HG03045 (cell line): ENCODE data around the gene NRCAM.

Experiments
- ATAC-seq: cut with Tn5 transposase; IDR thresholded peaks from one replicate; pipeline ENCODE4 v1.9.1; 2021; ENCODE audit warnings: mild to moderate bottlenecking, moderate library complexity; ENCODE audit not compliant: unreplicated experiment

The NRCAM gene

GRCh38 chr7:108253275-108254044, 202.8 kb downstream of the NRCAM start:
- ATAC-seq: no peak

- ATAC-seq: no peak
These were observed 204.1 kb downstream of the NRCAM start for GRCh38 chr7:108252177-108252576.

- no peak for ATAC-seq
These were observed 204.5 kb downstream of the NRCAM start for GRCh38 chr7:108251700-108252099.

GRCh38 chr7:108249453-108249852, 206.8 kb downstream of the NRCAM start:
- ATAC-seq: no peak

DNA sequence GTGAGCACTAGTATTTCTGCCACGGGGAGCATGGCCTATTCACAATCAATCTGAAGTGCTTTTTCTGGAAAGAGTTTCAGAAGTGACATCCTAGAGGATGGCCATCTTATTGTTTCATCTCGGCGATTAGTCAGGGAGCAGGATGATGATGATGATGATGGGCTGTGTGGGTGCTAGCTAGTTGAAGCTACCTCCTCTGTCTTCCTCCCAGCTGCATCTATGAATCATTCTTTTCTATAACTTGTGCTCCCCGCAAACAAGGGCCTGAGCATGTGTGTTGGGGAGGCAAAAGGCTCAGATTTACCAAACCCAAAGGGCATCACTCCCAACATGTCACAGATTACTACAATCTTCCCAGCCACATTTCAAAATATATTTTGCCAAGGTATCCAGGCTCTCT, 207.4 kb downstream of the NRCAM start:
- ATAC-seq: no peak

DNA sequence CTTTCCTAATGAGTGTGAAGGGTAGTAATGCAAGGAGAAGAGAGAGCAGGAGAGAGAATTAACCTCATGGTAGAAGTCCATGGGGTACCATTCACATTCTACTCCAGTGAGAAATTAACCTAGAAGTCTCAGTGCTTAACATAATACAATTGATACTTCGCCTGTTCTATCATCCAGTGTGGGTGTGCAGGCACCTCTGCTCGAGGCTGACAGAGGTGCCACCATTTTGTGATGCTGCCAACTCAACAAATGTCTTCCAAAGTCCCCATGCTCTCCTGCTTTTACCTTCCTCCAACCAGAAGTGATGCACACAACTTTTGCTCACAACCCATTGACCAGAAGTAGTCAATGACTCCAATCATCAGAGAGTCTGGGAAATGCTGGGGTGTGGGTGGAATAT, 207.8 kb downstream of the NRCAM start:
- ATAC-seq: no peak

DNA sequence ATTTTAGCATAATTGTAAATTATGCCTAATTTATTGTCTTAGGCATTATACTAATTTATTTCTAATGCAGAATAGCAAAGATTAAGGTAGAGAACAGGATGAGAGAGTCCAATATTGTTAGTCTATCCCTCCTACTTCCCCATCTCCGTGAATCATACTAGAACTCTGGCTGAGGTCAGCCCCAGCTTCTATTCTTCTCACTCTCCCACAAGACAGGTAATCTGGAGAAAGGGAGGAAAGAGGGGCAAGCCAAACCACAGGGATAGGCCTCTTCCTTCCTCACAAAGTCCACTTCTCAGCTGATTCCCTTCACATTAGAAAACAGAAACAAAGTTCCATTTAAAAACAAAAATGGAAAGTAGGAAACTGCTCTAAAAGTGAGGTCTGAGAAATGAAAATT, 208.6 kb downstream of the NRCAM start:
- ATAC-seq: no peak

DNA sequence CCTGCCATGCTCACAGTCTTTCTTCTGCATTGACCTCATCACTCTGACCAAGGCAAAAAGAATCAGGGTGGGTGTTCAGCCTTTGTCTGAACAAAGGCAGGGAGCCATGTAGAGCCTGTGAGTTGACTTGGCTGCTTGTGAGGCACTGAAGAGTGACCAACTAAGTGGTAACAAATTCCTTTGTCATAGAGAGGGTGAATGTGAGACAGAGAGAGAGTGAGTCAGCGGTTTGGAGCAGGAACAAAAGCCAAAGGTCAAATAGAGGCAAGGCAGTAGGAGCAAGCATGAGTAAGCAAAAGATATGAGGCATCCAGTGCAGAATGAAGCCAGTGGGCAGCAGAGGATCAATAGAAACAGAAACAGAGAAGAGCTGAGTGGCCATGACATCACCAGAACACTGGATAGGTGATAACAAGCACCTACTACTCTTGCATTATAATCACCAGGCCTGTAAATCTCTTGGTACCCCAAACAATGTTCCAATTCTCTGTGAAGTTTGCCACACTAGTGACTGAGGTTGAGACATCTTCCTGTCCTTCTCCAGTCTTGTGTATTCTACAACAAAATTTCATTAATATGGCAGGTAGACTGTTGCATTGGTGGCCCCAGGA, 209.9 kb downstream of the NRCAM start:
- ATAC-seq: no peak

- no peak for ATAC-seq
These were observed 210.6 kb downstream of the NRCAM start for GRCh38 chr7:108245523-108246226.

DNA sequence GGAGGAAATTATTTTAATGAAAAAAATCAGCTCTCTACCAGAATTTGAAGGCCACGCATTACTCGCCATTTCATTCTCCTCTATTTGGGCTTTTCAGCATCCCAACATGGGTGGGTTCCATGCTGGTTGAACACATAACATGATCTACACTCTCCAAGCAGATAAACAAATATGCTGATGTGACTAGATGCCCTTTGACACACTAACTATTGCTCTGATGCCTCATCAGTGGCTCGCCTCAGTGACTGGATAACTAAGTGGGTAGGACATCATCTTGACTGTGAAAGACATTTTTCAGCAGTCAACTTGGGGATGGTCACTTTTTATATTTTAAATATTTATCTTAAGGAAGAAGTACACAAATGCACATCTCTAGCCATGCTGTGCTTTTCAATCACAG, 212.1 kb downstream of the NRCAM start:
- ATAC-seq: no peak

DNA sequence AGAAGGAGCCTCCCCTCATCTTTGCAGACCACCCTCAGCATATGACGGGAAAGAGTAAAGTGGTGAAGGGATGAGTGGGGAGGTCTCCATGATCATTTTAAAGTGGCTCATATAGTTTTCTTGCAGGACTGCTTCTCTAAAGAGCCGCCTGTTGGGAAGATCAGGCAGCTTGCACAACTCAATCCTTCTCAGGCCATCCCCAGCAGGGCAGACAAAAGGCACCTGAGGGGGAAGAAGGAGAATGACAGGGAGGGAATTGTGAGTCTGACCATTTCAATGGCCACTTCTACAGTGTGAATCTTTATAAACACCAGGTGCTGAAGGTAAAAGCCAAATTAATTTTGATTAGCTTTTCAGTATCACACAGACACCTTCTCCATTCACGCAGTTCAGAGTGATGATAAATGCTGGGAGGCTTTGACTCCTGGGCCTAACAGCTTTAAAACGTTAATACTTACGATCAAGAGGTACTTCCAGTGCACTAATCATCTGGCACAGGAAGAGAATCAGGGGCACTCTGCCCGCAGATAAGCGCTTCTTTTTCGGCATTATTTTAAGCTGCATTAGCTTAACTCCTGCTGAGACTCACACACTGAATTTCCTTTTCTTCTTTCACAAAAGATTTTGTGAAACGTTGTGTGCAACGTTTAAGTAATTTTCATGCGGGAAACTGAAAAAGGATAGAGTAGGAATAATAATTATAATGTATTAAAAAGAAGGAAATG, 216.6 kb downstream of the NRCAM start:
- ATAC-seq: no peak

- no peak for ATAC-seq
These were observed 219.4 kb downstream of the NRCAM start for GRCh38 chr7:108236681-108237415.

GRCh38 chr7:108235451-108236061, 220.7 kb downstream of the NRCAM start:
- ATAC-seq: no peak

- ATAC-seq: no peak
These were observed 221.2 kb downstream of the NRCAM start for GRCh38 chr7:108234971-108235450.

DNA sequence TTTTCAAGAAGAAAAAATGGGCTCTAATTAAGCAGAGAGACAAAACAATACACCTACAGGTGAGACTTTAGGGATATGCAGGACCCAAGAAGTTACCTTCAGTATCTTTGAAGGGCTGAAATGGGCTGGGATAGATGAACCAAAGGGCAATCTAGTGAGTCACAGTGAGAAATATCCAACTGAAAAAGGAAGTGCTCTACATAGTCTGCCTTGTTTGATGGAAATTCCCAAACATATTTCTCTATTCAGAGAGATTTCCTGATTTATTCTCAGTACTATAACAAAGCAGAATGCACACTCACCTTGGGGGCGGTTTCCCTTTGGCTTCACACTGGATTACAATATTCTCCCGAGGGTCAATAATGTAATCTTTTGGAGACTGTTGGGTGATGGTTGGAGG, 222.0 kb downstream of the NRCAM start:
- no peak for ATAC-seq

- no peak for ATAC-seq
These were observed 224.2 kb downstream of the NRCAM start for GRCh38 chr7:108232076-108232475.

GRCh38 chr7:108231221-108231620, 225.0 kb downstream of the NRCAM start:
- no peak for ATAC-seq

- no peak for ATAC-seq
These were observed 228.9 kb downstream of the NRCAM start for GRCh38 chr7:108227366-108227765.

- no peak for ATAC-seq
These were observed 229.4 kb downstream of the NRCAM start for GRCh38 chr7:108226816-108227299.
